ENCODE results near the gene NR2E3. TPM values are rescaled to one million over a fixed set of nuclear protein-coding genes. Genes with fewer than 3 reads are reported as not detected.
A peak's percentile ranks its signal among the peaks of the same experiment; 100 is the strongest.

Gene NR2E3
- polyA plus RNA-seq, 3 donors: not detected

GRCh38 chr15:71811752-71812735, 1.7 kb downstream of the NR2E3 start:
- Histone ChIP-seq H4K20me1 (ENCODE audit: insufficient read depth, low read length) (no peaks in the 10 kb centered on the region), H3K9ac (ENCODE audit: insufficient read depth, low read length, poor library complexity, severe bottlenecking) (no peak overlapping the region), H3K27ac (ENCODE audit: low read depth in 1 of 2, low read length in 2 of 2) (no peak overlapping the region), H3K4me3 (replicated peaks in 1 of 3; ENCODE audit: low read depth in 2 of 3, low read length in 3 of 3) (no peak overlapping the region), H3K79me2 (ENCODE audit: insufficient read depth, low read length) (no peaks in the 10 kb centered on the region), H3K27me3 (ENCODE audit: control insufficient read depth in 2 of 2, insufficient read depth in 2 of 2, low read length in 2 of 2) (no peaks in the 10 kb centered on the region), H3K4me2 (replicated peaks; ENCODE audit: extremely low read depth, low read length, poor library complexity, severe bottlenecking) (no peak overlapping the region), H3K36me3 (replicated peaks in 1 of 2; ENCODE audit: control insufficient read depth in 1 of 2, insufficient read depth in 2 of 2, low read length in 2 of 2) (no peaks in the 10 kb centered on the region), H3K9me3 (replicated peaks in 1 of 2; ENCODE audit: control insufficient read depth in 1 of 2, insufficient read depth in 1 of 2, low read length in 2 of 2) (no peaks in the 10 kb centered on the region), H2AFZ (ENCODE audit: insufficient read depth, low read depth, low read length, poor library complexity, severe bottlenecking) (no peak overlapping the region), H3K4me1 (ENCODE audit: control insufficient read depth in 1 of 2, insufficient read depth in 2 of 2, low read length in 2 of 2) (no peaks in the 10 kb centered on the region)
- TF ChIP-seq CTCF (IDR thresholded peaks at IDR 0.05): no peak
- Mint-ChIP-seq H3K4me3 (no peak overlapping the region), H3K4me1 (no peaks in the 10 kb centered on the region), H3K27ac (peak overlapping the region in 1 of 7 donors; percentile 80), H3K9me3 (peaks cover 0 to 3% (median 0%) of the 10 kb centered on the region in 7 donors), H3K36me3 (no peaks in the 10 kb centered on the region), H3K27me3 (ENCODE audit: low read depth in 3 of 3) (peaks cover 2 to 3% (median 3%) of the 10 kb centered on the region in 3 donors)
- DNase-seq: no peak
- WGBS (ENCODE audit: insufficient coverage): 95% methylated on average over 34 of the region's 38 CpGs
- intact Hi-C loops (cut with micrococcal nuclease): no loop called here

GRCh38 chr15:71812966-71813722, 2.8 kb downstream of the NR2E3 start:
- no peaks in the 10 kb centered on the region for H3K36me3 Mint-ChIP-seq
- Histone ChIP-seq H3K4me1 (ENCODE audit: control insufficient read depth in 1 of 2, insufficient read depth in 2 of 2, low read length in 2 of 2) (no peaks in the 10 kb centered on the region), H4K20me1 (ENCODE audit: insufficient read depth, low read length) (no peaks in the 10 kb centered on the region), H3K4me3 (replicated peaks in 1 of 3; ENCODE audit: low read depth in 2 of 3, low read length in 3 of 3) (no peak overlapping the region), H3K4me2 (replicated peaks; ENCODE audit: extremely low read depth, low read length, poor library complexity, severe bottlenecking) (no peak overlapping the region), H3K27ac (ENCODE audit: low read depth in 1 of 2, low read length in 2 of 2) (no peak overlapping the region), H3K79me2 (ENCODE audit: insufficient read depth, low read length) (no peaks in the 10 kb centered on the region), H3K27me3 (ENCODE audit: control insufficient read depth in 2 of 2, insufficient read depth in 2 of 2, low read length in 2 of 2) (no peaks in the 10 kb centered on the region), H3K9ac (ENCODE audit: insufficient read depth, low read length, poor library complexity, severe bottlenecking) (no peak overlapping the region), H2AFZ (ENCODE audit: insufficient read depth, low read depth, low read length, poor library complexity, severe bottlenecking) (no peak overlapping the region), H3K36me3 (replicated peaks in 1 of 2; ENCODE audit: control insufficient read depth in 1 of 2, insufficient read depth in 2 of 2, low read length in 2 of 2) (no peaks in the 10 kb centered on the region), H3K9me3 (replicated peaks in 1 of 2; ENCODE audit: control insufficient read depth in 1 of 2, insufficient read depth in 1 of 2, low read length in 2 of 2) (no peaks in the 10 kb centered on the region)
- no peak overlapping the region for H3K4me3 Mint-ChIP-seq
- peaks cover 1 to 3% (median 2%) of the 10 kb centered on the region in 3 donors for H3K27me3 Mint-ChIP-seq (ENCODE audit: low read depth in 3 of 3)
- no peak for DNase-seq
- H3K27ac Mint-ChIP-seq: no peak overlapping the region
- no peak for TF ChIP-seq CTCF (IDR thresholded peaks at IDR 0.05)
- peaks cover 0 to 8% (median 3%) of the 10 kb centered on the region in 7 donors for H3K9me3 Mint-ChIP-seq
- no peaks in the 10 kb centered on the region for H3K4me1 Mint-ChIP-seq
- intact Hi-C loops (cut with micrococcal nuclease): no loop called here
- WGBS (ENCODE audit: insufficient coverage): 95% methylated on average over 11 of the region's 16 CpGs

Measured in CD14-positive monocyte (primary cell).